KBM-7 (cell line): ENCODE measurements around the gene WDR76.

ENCODE experiments used
- DNase-seq: peaks from one replicate; pipeline ENCODE4 v3.0.0-alpha.2; 2015
- in situ Hi-C: fragments of 300-500 bp; cut with MboI; formaldehyde crosslinking; loops from 2 replicates; pipeline ENCODE4 v1.14.3; 2020; ENCODE audit warnings: low sequenced_read_pairs, low pct_unique_long_range_greater_than_20kb, mixed read lengths

The WDR76 gene

GRCh38 chr15:43898891-43899290 is 72.1 kb downstream of the WDR76 start:
- no peak for DNase-seq
- in situ Hi-C loops: loop anchor here (25.0 kb wide), 1 partner anchor 638 kb away; the partner anchor contains the start of gene EIF3J

GRCh38 chr15:43899928-43900327 is 73.1 kb downstream of the WDR76 start:
- in situ Hi-C loops: loop anchor here (25.0 kb wide), 1 partner anchor 637 kb away; the partner anchor contains the start of gene EIF3J
- DNase-seq: no peak

- in situ Hi-C loops: no loop called here
- no peak for DNase-seq
Observed at GRCh38 chr15:43900996-43901395, 74.2 kb downstream of the WDR76 start.

DNA sequence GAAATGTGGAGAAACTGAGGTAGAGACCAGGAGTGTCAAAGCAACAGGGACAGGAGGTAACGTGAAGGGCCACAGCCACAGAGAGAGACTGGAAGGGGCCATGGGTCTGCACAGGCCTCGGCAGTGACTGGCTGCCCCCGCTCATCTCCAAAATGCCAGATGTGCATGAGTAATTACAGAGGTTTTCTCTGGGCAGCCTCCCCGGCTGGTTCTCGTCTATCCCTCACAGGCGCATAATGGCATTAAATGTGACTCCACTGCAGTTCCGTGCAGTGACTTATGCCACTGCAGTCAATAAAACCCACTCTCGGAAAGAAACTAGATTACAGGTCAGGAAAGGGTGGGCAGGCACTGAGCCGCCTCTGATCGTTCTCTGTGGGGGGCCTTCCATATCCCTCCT is 74.7 kb downstream of the WDR76 start:
- in situ Hi-C loops: no loop called here
- DNase-seq: no peak

GRCh38 chr15:43903864-43904290 is 77.1 kb downstream of the WDR76 start:
- in situ Hi-C loops: no loop called here
- peak; percentile 84 for DNase-seq

DNA sequence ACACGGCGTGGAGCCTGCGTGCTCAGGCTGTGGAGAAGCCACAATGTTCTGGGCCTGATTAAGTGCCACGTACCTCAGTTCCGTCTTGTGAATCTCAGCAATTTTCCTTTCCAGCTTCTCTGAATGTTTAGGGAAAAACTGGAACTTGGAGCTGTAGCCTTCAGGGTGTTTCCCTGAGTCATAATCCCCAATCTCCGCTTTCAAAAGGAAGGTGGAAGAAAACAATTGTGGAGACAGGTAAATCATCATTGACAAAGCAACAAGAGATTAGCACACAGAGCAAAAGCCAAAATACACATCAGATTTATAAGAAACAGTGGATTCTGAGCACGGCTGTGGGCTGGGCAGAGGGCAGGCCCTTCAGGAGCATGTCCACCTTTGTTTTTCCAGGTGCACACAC is 79.0 kb downstream of the WDR76 start:
- in situ Hi-C loops: no loop called here
- DNase-seq: no peak

DNA sequence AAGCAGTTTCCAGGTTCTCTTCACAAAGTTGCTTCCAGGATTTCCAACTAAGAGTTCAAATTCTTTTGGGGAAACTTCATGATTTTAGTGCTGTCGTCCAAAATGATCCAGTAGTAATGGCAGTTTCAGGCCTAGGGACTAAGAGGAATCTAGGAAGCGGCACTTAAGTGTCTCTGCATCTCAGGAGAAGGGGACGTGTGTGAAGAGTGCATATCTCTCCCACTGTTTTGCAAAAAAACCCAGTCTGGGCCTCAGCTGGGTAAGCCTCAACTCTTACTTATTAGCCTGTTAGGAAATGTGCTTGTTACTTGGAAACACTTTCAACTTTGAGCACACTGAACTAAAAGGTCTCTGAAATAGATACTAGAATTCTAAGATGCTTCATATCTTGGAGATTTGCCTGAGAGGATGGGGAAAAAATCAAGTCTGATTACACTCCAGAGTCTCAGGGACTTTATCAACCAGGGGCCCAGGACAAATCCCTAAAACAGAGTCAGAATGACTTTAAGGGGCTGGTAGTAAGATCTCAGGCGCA is 81.8 kb downstream of the WDR76 start:
- in situ Hi-C loops: no loop called here
- no peak for DNase-seq

DNA sequence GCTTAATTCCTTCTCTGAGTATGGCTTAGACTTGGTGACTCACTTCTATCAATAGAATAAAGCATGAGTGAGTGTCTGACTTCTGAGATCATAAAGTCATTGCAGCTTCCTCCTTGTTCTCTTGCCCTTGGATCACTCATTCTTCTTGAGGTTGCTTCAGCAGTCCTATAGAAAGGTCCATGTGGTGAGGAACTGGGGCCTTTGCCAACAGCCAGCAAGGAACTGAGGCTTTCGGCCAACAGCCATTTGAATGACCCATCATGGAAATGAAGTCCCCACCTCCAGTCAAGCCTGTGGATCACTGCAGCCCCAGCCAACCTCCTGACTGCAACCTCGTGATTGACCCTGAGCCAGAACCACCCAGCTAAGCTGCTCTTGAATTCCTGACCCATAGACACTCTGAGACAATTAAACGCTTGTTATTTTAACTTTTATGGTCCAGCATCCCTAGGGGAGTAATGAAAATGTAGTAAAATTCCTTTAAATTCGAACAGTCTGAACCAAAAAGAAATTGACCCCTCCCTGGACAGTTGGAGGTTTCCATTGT is 84.5 kb downstream of the WDR76 start:
- in situ Hi-C loops: no loop called here
- no peak for DNase-seq

DNA sequence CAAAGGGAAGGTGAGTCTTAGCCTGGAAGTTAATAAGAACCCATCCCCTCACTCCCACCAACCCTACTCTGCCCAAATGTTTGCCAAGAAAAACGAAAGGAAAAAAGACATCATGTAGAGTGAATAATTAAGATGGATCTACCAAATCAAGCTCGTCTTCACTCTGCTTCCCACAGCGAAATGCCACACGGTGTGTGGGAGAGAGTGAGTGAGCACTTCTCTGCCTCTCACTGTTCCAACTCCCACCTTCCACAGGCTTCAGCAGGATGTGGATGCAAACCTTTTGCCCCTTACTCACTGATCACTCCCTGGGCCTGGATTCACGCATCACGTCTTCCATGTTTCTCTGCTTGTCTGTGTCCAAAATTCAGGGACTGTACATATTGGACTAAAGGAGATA is 85.4 kb downstream of the WDR76 start:
- in situ Hi-C loops: no loop called here
- DNase-seq: no peak

DNA sequence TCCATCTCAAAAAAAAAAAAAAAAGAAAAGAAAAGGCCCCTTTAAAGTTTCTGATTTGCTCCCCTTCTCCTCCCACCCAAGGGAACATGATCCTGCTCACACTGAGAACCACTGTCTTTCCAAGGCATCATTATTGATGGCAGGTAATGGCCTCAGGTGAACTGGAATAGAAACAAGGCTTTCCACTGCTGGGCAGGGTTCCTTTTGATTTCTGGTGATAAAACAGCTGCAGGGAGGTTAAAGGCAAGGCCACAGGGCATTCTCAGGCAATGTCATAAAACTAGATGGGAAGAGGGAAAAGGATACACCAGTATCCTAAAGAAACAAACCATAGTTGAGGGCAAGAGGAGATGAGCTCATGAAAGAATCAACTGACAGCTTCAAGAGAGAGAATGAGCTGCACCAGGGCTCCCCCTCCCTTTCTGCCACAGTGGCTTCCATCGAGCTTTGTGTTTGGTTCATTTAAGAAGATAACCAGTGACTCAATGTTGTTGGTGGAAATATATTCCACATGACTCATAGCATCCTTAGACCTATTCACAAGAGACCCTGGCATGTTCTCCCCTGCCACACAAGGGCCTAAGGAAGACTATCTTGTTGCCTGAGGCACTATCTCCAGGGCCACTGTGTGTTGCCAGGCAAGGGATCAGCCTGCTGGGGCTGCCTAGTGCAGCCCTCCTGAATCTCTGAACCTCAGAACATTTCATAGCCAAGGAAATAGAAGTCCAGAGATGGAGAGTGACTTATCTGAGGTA is 86.4 kb downstream of the WDR76 start:
- no peak for DNase-seq
- in situ Hi-C loops: no loop called here

DNA sequence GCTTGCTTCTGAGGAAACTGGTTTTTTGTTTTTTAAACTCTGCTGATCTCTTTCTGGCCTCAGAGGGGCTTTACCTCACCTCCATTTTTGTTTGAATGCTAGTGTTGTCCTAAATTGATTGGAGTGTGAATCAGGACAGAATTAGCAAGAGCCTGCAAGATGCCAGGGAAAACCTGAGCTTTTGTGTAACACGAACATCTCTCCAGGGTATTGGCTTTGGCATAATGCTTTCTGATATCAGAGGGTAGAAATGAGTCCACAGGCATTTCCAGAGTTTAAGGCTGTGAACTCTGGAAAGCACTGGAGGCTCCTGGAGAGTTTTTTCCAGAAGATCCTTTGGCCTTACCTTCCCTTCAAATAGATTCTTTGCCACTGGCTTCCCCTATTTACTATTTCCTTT is 87.1 kb downstream of the WDR76 start:
- no peak for DNase-seq
- in situ Hi-C loops: no loop called here

DNA sequence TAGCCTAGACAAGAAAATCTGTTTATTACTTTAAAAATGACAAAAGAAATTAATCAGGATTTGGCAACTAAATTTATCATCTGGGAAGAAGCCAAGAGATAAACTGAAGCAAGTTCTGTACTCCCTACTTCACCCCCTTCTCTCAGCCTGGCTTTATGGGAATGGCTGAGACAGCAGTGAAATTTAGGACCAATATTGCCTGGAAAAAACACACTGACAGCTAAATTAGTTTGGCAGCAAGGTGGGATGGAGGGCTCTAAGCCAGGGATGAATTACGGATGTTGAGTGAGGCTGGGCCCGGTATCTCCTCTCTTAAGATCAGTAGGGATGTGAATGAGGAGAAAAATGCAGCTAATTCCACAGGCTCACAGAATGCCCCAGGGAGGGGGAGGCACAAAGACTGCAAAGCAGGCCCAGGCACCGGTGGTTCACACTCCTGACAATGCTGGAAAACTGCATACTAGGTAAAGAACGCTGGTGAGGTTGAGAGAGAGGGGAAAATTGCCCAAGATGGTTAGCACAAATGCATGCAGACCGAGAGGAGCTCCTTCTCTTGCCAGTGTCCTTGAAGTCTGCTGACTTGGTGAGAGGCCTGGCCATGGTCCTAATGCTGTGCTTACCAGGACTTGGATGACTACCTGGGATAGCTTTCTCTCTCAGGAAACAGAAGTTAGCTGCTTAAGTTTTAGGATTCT is 89.0 kb downstream of the WDR76 start:
- DNase-seq: no peak
- in situ Hi-C loops: no loop called here

DNA sequence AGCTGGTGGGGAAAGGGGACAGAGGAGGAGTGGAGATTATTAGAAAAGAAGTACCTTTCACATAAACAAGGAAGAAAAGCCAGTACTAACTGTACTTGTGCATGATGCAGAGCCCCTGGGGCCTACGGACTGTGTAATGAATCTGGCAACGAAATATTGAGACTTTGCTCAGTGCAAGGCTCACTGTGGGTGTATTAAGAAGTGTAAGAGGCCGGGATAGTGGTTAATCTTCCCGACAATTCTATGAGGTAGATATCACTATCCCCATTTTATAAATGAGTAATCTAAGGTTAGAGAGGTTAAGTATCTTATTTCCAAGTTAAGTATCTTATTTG is 89.5 kb downstream of the WDR76 start:
- in situ Hi-C loops: no loop called here
- DNase-seq: no peak
